DMS153 treated with DMSO at 0.1 percent for 48 hours (cell line): Measurements from ENCODE around the gene SDE2.
"Not testable (repeated sequence)": the region's sequence is repeated elsewhere in the genome, so short reads cannot be mapped to it uniquely, and the experiment has no call there.

Source experiments
- DNase-seq: peaks from one replicate; lab custom pipeline; 2025; ENCODE audit not compliant: unreplicated experiment; lab: John Stamatoyannopoulos, UW

The SDE2 gene

DNA sequence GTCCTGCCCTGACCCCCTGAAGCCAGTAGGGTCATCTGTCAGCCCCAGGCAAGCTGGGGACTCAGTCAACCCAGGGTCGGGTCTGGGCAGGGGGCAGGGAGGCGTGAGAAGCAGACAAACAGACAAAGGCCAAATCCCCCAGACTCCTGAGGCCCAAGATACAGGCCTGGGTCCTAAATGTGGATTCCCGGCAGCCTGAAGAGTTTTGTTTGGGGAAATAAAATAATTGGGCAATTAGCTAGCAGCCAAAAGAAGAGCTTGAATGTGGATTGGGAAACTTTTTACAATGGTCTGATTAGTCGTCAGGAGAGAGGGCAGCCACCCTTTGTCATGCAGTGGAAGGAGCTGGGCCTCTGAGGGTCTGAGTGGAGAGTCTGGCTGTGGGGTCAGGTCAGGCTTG lies 53.6 kb downstream of the SDE2 start:
- DNase-seq: no peak

- no peak for DNase-seq
Observed at GRCh38 chr1:225944951-225945350, 54.2 kb downstream of the SDE2 start.

DNA sequence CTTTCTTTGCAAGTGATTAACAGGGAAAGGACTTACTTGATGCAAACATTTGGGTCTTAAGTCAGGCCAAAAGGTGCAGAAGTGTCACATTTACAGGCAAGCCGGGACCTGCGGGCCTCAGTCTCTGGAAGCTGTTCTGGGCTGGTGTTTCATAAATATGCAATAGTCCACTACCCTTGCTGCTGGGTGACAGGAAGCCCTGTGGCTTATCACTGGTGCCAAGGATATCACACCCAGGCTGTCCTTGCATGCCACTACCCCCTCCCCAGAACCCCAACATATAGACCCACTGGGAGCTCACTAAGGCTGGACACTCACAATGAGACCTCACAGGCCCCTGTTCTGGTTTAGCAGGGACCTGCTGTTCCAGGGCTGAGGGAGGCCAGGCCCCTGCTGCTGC lies 54.8 kb downstream of the SDE2 start:
- DNase-seq: no peak

- DNase-seq: no peak
Observed at GRCh38 chr1:225943582-225943981, 55.6 kb downstream of the SDE2 start.

GRCh38 chr1:225942574-225942973 lies 56.6 kb downstream of the SDE2 start:
- no peak for DNase-seq

- no peak for DNase-seq
Observed at GRCh38 chr1:225941942-225942222, 57.3 kb downstream of the SDE2 start.

DNA sequence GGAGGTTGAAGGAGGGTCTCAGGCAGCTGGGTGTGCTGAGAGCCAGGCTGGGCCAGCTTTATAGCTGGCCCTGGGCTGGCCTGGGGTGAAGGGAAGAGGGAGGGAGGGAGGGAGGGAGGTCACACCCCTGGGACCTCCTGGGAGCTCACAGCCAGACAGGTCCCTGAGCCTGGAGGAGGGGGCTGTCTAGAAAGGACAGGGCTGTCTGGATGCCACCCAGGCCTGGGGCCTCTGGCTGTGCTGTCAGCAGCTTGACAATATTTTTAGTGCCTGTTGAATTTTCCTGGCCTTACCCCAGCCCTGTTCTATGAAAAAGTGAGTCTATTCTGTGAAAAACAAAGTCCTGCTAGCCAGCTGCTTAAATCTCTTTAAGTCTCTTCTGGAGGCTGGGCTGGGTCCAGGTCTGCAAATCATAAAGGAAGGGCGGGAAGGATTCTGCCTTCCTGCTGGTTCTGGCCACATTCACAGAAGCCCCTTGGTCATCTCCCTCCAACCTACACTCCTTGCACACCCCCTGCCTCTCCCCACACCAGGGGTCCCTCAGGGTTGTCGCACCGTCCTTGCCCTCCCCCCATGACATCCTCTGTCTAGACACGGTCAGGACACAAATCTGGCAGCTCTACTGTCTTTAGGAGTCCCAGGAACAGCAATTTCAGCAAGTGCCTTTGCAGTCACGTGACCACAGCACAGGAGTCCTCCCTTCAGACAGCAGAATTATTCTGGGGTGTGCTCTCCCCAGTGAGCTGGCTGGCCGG lies 57.8 kb downstream of the SDE2 start, which contains the start of gene LEFTY2:
LEFTY2 (minus strand) TSS at position 34 of the 755 bp plus-strand sequence. CDS start 80 bp downstream, outside the sequence.
- no peak for DNase-seq

GRCh38 chr1:225940385-225941151 lies 58.6 kb downstream of the SDE2 start:
- no peak for DNase-seq

DNA sequence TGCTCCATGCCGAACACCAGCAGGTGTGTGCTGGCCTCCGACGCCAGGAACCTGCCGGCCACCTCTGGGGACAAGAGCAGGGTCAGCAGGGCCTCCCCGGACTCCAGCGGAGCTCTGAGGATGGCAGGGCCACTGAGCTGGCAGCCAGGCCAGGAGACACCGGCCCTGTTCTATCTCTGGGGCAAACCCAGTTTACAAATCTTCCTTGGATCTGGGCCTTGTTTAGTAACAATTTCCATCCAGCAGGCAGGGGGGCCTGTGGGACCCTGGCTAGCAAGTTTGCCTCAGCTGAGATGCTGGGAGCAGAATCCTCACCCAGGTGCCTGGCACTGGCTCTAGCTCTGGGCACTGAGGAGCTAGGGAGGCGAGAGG lies 59.2 kb downstream of the SDE2 start:
- DNase-seq: not testable (repeated sequence)

GRCh38 chr1:225939097-225939938 lies 59.8 kb downstream of the SDE2 start:
- DNase-seq: not testable (repeated sequence)

GRCh38 chr1:225937048-225937968 lies 61.8 kb downstream of the SDE2 start:
- DNase-seq: no peak

- no peak for DNase-seq
Observed at GRCh38 chr1:225936523-225936922, 62.6 kb downstream of the SDE2 start.

GRCh38 chr1:225936086-225936485 lies 63.1 kb downstream of the SDE2 start:
- not testable (repeated sequence) for DNase-seq

GRCh38 chr1:225934711-225935110 lies 64.4 kb downstream of the SDE2 start:
- no peak for DNase-seq

GRCh38 chr1:225933072-225933471 lies 66.1 kb downstream of the SDE2 start:
- DNase-seq: no peak
